ENCODE measurements around the gene PRKG2. TPM values are rescaled to one million over a fixed set of nuclear protein-coding genes. Genes with fewer than 3 reads are reported as not detected.

Gene PRKG2
- total and polyA plus RNA-seq, 4 donors: 0.03 to 0.14 (median 0.08) TPM; not detected in 1

DNA sequence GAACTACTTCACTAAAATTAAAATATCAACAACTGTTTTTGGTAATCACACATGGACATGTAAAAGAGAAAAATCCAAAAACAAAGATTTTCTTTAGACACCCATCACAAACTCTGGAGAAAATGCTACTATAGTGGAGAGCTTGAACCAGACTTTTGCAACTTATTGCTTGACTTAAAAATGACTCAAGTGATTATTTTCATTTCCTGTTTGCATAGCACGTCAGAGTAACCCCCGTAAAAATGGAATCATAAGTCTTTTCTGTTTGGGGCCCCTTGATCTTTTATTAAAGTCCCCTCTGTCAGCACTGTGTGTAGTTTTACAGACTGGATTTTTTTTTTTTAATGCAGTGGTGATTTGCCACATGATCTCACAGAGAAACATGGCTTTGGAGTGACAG, 79.5 kb downstream of the PRKG2 start:
- Histone ChIP-seq H3K4me1 (ENCODE audit: control insufficient read depth in 4 of 4, insufficient read depth in 4 of 4, low read length in 3 of 4) (no peaks in the 10 kb centered on the region), H3K27ac (ENCODE audit: low read depth in 1 of 2, low read length in 2 of 2) (no peak overlapping the region), H3K36me3 (ENCODE audit: control insufficient read depth in 4 of 4, insufficient read depth in 3 of 4, low read depth in 1 of 4, low read length in 3 of 4) (no peaks in the 10 kb centered on the region), H3K9ac (ENCODE audit: low read depth in 1 of 2, low read length in 2 of 2) (no peak overlapping the region), H3K4me3 (ENCODE audit: low read depth in 1 of 3, low read length in 3 of 3) (no peak overlapping the region), H3K27me3 (ENCODE audit: control insufficient read depth in 4 of 4, insufficient read depth in 4 of 4, low read length in 3 of 4) (no peaks in the 10 kb centered on the region), H3K9me3 (ENCODE audit: control insufficient read depth in 4 of 4, low read length in 3 of 4) (no peaks in the 10 kb centered on the region)
- TF ChIP-seq, protein P1, sequence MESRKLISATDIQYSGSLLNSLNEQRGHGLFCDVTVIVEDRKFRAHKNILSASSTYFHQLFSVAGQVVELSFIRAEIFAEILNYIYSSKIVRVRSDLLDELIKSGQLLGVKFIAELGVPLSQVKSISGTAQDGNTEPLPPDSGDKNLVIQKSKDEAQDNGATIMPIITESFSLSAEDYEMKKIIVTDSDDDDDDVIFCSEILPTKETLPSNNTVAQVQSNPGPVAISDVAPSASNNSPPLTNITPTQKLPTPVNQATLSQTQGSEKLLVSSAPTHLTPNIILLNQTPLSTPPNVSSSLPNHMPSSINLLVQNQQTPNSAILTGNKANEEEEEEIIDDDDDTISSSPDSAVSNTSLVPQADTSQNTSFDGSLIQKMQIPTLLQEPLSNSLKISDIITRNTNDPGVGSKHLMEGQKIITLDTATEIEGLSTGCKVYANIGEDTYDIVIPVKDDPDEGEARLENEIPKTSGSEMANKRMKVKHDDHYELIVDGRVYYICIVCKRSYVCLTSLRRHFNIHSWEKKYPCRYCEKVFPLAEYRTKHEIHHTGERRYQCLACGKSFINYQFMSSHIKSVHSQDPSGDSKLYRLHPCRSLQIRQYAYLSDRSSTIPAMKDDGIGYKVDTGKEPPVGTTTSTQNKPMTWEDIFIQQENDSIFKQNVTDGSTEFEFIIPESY (IDR thresholded peaks at IDR 0.05): no peak
- TF ChIP-seq EGR1 (IDR thresholded peaks at IDR 0.05; ENCODE audit: low read depth in 2 of 2) (no peak), RAD21 (IDR thresholded peaks at IDR 0.05) (no peak)
- no peak for DNase-seq (ENCODE audit: low spot score)
- 56% methylated on average over 2 of the region's 2 CpGs for WGBS

DNA sequence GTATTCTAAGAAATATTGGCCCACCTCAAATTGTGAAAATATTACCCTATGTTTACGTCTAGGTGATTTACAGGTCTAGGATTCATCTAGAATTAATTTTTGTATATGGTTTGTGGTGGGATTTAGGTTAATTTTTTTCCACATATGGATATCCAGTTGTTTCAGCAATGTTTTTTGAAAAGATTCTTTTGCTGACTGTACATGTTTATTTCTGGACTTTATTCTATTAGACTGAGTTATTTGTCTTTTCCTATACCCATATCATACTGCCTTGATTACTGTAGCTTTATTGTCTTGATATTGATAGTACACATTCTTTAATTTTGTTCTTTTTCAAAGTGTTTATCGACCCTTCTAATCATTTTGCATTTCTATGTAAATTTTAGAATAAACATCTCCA, 83.5 kb downstream of the PRKG2 start:
- Histone ChIP-seq H3K9ac (ENCODE audit: low read depth in 1 of 2, low read length in 2 of 2) (no peak overlapping the region), H3K27me3 (ENCODE audit: control insufficient read depth in 4 of 4, insufficient read depth in 4 of 4, low read length in 3 of 4) (no peaks in the 10 kb centered on the region), H3K36me3 (ENCODE audit: control insufficient read depth in 4 of 4, insufficient read depth in 3 of 4, low read depth in 1 of 4, low read length in 3 of 4) (no peaks in the 10 kb centered on the region), H3K4me1 (ENCODE audit: control insufficient read depth in 4 of 4, insufficient read depth in 4 of 4, low read length in 3 of 4) (no peaks in the 10 kb centered on the region), H3K27ac (ENCODE audit: low read depth in 1 of 2, low read length in 2 of 2) (no peak overlapping the region), H3K9me3 (ENCODE audit: control insufficient read depth in 4 of 4, low read length in 3 of 4) (no peaks in the 10 kb centered on the region), H3K4me3 (ENCODE audit: low read depth in 1 of 3, low read length in 3 of 3) (no peak overlapping the region)
- no peak for DNase-seq (ENCODE audit: low spot score)
- TF ChIP-seq HNF4A (conservative IDR thresholded peaks at IDR 0.05): no peak
- no peak for TF ChIP-seq FOXA1 (IDR thresholded peaks at IDR 0.05)
- TF ChIP-seq TAF1 (conservative IDR thresholded peaks at IDR 0.05): no peak
- TF ChIP-seq NR2F2 (IDR thresholded peaks at IDR 0.05): no peak
- no peak for TF ChIP-seq FOXA2 (IDR thresholded peaks at IDR 0.05)
- no peak for TF ChIP-seq SP1 (IDR thresholded peaks at IDR 0.05)
- TF ChIP-seq GABPA (IDR thresholded peaks at IDR 0.05 in 1 of 2, conservative IDR thresholded peaks at IDR 0.05 in 1 of 2): no peak
- TF ChIP-seq, protein P2, sequence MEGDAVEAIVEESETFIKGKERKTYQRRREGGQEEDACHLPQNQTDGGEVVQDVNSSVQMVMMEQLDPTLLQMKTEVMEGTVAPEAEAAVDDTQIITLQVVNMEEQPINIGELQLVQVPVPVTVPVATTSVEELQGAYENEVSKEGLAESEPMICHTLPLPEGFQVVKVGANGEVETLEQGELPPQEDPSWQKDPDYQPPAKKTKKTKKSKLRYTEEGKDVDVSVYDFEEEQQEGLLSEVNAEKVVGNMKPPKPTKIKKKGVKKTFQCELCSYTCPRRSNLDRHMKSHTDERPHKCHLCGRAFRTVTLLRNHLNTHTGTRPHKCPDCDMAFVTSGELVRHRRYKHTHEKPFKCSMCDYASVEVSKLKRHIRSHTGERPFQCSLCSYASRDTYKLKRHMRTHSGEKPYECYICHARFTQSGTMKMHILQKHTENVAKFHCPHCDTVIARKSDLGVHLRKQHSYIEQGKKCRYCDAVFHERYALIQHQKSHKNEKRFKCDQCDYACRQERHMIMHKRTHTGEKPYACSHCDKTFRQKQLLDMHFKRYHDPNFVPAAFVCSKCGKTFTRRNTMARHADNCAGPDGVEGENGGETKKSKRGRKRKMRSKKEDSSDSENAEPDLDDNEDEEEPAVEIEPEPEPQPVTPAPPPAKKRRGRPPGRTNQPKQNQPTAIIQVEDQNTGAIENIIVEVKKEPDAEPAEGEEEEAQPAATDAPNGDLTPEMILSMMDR (IDR thresholded peaks at IDR 0.05; ENCODE audit: low read depth, low read length, missing input control): no peak
- no peak for TF ChIP-seq YY1 (IDR thresholded peaks at IDR 0.05)
- TF ChIP-seq, protein P3, sequence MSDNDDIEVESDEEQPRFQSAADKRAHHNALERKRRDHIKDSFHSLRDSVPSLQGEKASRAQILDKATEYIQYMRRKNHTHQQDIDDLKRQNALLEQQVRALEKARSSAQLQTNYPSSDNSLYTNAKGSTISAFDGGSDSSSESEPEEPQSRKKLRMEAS (IDR thresholded peaks at IDR 0.05): no peak
- TF ChIP-seq, protein P1 (IDR thresholded peaks at IDR 0.05): no peak
- TF ChIP-seq RXRA (IDR thresholded peaks at IDR 0.05): no peak
- WGBS: 75% methylated on average over 2 of the region's 2 CpGs
